Measurements from ENCODE around the gene SLC7A4. TPM values are rescaled to one million over a fixed set of nuclear protein-coding genes. Genes with fewer than 3 reads are reported as not detected.

Gene SLC7A4
- total RNA-seq, 1 experiment from 2014 or later: not detected

DNA sequence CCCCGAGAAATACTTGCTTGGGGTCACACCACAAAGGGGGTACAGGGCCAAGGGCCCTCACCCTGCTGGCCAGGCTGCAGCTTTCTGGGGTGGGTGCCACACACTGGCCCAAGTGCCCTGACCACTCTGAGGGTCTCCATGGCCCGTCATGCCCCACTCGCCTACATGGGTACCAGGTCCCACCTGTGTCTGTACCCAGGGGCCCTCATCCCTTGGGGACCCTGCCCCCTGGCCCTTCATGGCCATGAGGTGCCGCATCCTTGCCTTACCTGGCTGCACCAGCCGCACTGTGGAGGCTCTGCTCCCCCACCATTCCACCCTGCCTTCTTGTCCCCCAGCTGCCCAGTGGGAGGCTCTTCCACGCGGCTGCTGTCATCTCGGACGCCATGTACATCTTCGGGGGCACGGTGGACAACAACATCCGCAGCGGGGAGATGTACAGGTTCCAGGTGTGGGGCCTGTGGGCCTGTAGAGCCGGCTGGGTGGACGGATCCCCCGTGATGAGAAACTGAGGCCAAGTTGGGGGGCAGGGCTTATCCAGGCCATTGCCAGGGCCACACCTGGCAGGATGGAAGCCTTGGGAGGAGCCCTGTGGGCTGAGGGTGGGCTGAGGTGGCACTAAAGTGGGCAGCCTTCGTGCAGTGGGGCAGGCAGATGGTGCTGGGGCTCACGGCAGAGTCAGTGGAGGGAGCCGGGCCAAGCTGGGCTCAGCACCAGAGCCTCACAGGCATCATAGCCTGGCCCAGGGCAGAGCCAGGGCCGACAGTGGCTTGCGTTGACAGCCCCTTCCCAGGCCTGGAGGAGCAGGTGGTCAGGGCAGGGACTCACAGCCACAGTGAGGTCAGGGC, 39.7 kb downstream of the SLC7A4 start:
- no peak overlapping the region for H3K9ac ChIP-seq (ENCODE audit: low read length)

DNA sequence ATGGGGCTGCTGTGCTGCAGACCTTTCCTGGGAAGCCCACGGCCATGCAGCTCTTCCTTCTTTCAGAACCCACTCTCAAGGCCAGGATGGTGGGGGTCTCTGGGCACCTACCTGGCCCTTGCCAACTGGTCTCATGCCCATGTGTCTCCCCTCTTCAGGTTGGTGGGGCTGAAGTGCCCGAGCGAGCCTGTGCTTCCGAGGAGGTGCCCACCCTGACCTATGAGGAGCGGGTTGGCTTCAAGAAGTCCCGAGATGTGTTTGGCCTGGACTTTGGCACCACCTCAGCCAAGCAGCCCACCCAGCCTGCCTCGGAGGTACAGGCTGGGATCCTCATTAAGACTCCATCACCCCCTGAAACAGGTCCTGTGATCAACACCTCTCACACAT, 40.3 kb downstream of the SLC7A4 start:
- intact Hi-C loops (cut with micrococcal nuclease): no loop called here
- ATAC-seq (no peak), DNase-seq (ENCODE audit: low read depth, low spot score) (no peak)
- H3K36me3 ChIP-seq (ENCODE audit: control insufficient read depth in 1 of 2, insufficient read depth in 2 of 2, low read length in 2 of 2): peaks cover 2 to 6% of the 10 kb centered on the region in 2 experiments; a peak in 2 of 4 replicates
- H3K9me3 ChIP-seq (ENCODE audit: control insufficient read depth in 1 of 2, insufficient read depth in 1 of 2, low read depth in 1 of 2, low read length in 2 of 2): no peaks in the 10 kb centered on the region
- H3K27me3 ChIP-seq (ENCODE audit: insufficient read depth, low read length): no peaks in the 10 kb centered on the region
- ChIA-PET POLR2A (no interaction called here), RAD21 (ENCODE audit: low non-redundant PET in 1 of 2, low total read pairs in 2 of 2, uncharacterized antibody in 2 of 2, unreplicated experiment in 2 of 2) (no interaction called here), CTCF (no interaction called here)
- H3K4me3 ChIP-seq (replicated peaks in 1 of 2; ENCODE audit: low read depth in 1 of 2, low read length in 2 of 2): no peak overlapping the region
- no peak overlapping the region for H3K27ac ChIP-seq (ENCODE audit: low read depth, low read length)
- H3K9me2 ChIP-seq (ENCODE audit: insufficient read depth): no peaks in the 10 kb centered on the region
- H3K79me2 ChIP-seq (ENCODE audit: insufficient read depth, low read length): no peaks in the 10 kb centered on the region
- H3K9ac ChIP-seq (ENCODE audit: low read length): no peak overlapping the region
- no peak overlapping the region for H2AFZ ChIP-seq (ENCODE audit: low read depth, low read length, poor library complexity, severe bottlenecking)
- H3K4me2 ChIP-seq (ENCODE audit: low read length): no peak overlapping the region
- no peaks in the 10 kb centered on the region for H3K4me1 ChIP-seq (ENCODE audit: control insufficient read depth in 1 of 2, insufficient read depth in 2 of 2, low read length in 2 of 2)
- BruUV-seq (replicated peaks): no TSS peak
- H4K20me1 ChIP-seq (ENCODE audit: insufficient read depth): no peaks in the 10 kb centered on the region
- TF ChIP-seq, protein P1, sequence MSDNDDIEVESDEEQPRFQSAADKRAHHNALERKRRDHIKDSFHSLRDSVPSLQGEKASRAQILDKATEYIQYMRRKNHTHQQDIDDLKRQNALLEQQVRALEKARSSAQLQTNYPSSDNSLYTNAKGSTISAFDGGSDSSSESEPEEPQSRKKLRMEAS (IDR thresholded peaks at IDR 0.05): no peak
- TF ChIP-seq YY1 (IDR thresholded peaks at IDR 0.05; ENCODE audit: extremely low read depth, insufficient replicate concordance, low read depth, low read length) (no peak), POLR2A (IDR thresholded peaks at IDR 0.05; ENCODE audit: borderline replicate concordance, extremely low read depth, insufficient read depth, insufficient read length) (no peak), JUND (IDR thresholded peaks at IDR 0.05) (no peak), SIN3A (IDR thresholded peaks at IDR 0.05; ENCODE audit: low read depth) (no peak), ZBTB33 (IDR thresholded peaks at IDR 0.05; ENCODE audit: extremely low read depth, insufficient replicate concordance, low read length) (no peak), ZFX (IDR thresholded peaks at IDR 0.05) (no peak), EZH2phosphoT487 (IDR thresholded peaks at IDR 0.05; ENCODE audit: borderline replicate concordance) (no peak)

More for the DNA sequence above, 39.7 kb downstream of the SLC7A4 start:
- no peak overlapping the region for H2AFZ ChIP-seq (ENCODE audit: low read depth, low read length, poor library complexity, severe bottlenecking)
- H4K20me1 ChIP-seq (ENCODE audit: insufficient read depth): no peaks in the 10 kb centered on the region
- BruUV-seq (replicated peaks): no TSS peak
- H3K27ac ChIP-seq (ENCODE audit: low read depth, low read length): no peak overlapping the region
- H3K9me3 ChIP-seq (ENCODE audit: control insufficient read depth in 1 of 2, insufficient read depth in 1 of 2, low read depth in 1 of 2, low read length in 2 of 2): no peaks in the 10 kb centered on the region
- H3K79me2 ChIP-seq (ENCODE audit: insufficient read depth, low read length): no peaks in the 10 kb centered on the region
- POLR2A ChIA-PET: no interaction called here
- no peaks in the 10 kb centered on the region for H3K9me2 ChIP-seq (ENCODE audit: insufficient read depth)
- no peak overlapping the region for H3K4me3 ChIP-seq (replicated peaks in 1 of 2; ENCODE audit: low read depth in 1 of 2, low read length in 2 of 2)
- intact Hi-C loops (cut with micrococcal nuclease): no loop called here
- RAD21 ChIA-PET (ENCODE audit: low non-redundant PET in 1 of 2, low total read pairs in 2 of 2, uncharacterized antibody in 2 of 2, unreplicated experiment in 2 of 2): no interaction called here
- TF ChIP-seq CBX3 (IDR thresholded peaks at IDR 0.05; ENCODE audit: low read depth) (no peak), ATF3 (IDR thresholded peaks at IDR 0.05) (no peak), SRF (IDR thresholded peaks at IDR 0.05; ENCODE audit: low read depth) (no peak), SP1 (IDR thresholded peaks at IDR 0.05; ENCODE audit: low read depth) (no peak), SIN3A (IDR thresholded peaks at IDR 0.05; ENCODE audit: low read depth) (no peak), EZH2 (IDR thresholded peaks at IDR 0.05) (no peak), ZFX (IDR thresholded peaks at IDR 0.05) (no peak), ZNF274 (IDR thresholded peaks at IDR 0.05; ENCODE audit: low read depth, low read length) (no peak)
- CTCF ChIA-PET: no interaction called here
- no peak for ATAC-seq
- no peaks in the 10 kb centered on the region for H3K4me1 ChIP-seq (ENCODE audit: control insufficient read depth in 1 of 2, insufficient read depth in 2 of 2, low read length in 2 of 2)
- no peaks in the 10 kb centered on the region for H3K27me3 ChIP-seq (ENCODE audit: insufficient read depth, low read length)
- H3K4me2 ChIP-seq (ENCODE audit: low read length): no peak overlapping the region
- H3K36me3 ChIP-seq (ENCODE audit: control insufficient read depth in 1 of 2, insufficient read depth in 2 of 2, low read length in 2 of 2): peaks cover 2 to 6% of the 10 kb centered on the region in 2 experiments; a peak in 2 of 4 replicates
- no peak for DNase-seq (ENCODE audit: low read depth, low spot score)
